HEK293 (cell line): ENCODE results near the gene PCK1.

Experiments used
- CTCF ChIA-PET: fragments of 350-600 bp; formaldehyde crosslinking; extraction: SDS; loops from one replicate; lab custom pipeline; 2021; ENCODE audit warnings: antibody characterized with exemption; lab: Yijun Ruan, JAX
- POLR2A ChIA-PET: fragments of 300-600 bp; formaldehyde crosslinking; extraction: SDS; loops from one replicate; lab custom pipeline; 2020; ENCODE audit warnings: antibody characterized with exemption, inconsistent platforms; lab: Yijun Ruan, JAX
- H3K27ac ChIP-seq: fragments of 200-500 bp; sonication (Bioruptor generic); 2 replicates; pipeline ENCODE4 v1.5.1; 2014; ENCODE audit warnings: low read depth, low read length, control low read depth, inconsistent platforms; ENCODE audit errors: extremely low read depth
- H3K36me3 ChIP-seq, 2 experiments: fragments of 200-500 bp in 1 of 2; sonication (Bioruptor generic) in 1 of 2; 1 replicate in 1 of 2; 2 replicates in 1 of 2; pipeline ENCODE4 v1.5.1; 2014 to 2017; ENCODE audit warnings: inconsistent platforms in 2 of 2, low read length in 2 of 2; ENCODE audit not compliant: control insufficient read depth in 2 of 2, insufficient read depth in 1 of 2
- H3K4me1 ChIP-seq: fragments of 200-500 bp; sonication (Bioruptor generic); 2 replicates; pipeline ENCODE4 v1.5.1; 2014; ENCODE audit warnings: mild to moderate bottlenecking, low read length, inconsistent platforms; ENCODE audit not compliant: control insufficient read depth, insufficient read depth
- H3K4me3 ChIP-seq: 2 replicates; pipeline ENCODE4 v1.5.1; 2011; ENCODE audit warnings: low read depth, mild to moderate bottlenecking, control low read depth, low read length, moderate library complexity
- H3K9me3 ChIP-seq: fragments of 200-500 bp; sonication (Bioruptor generic); 2 replicates; pipeline ENCODE4 v1.5.1; 2014; ENCODE audit warnings: low read depth, low read length, inconsistent platforms; ENCODE audit not compliant: control insufficient read depth, insufficient read depth
- GFI1B ChIP-seq: fragments of 450-650 bp; formaldehyde crosslinking; IDR thresholded peaks from 2 replicates; pipeline ENCODE4 v1.5.1; 2016; ENCODE audit warnings: missing biosample characterization, missing genetic modification characterization
- HOXD13 ChIP-seq: sonication (generic); formaldehyde crosslinking; IDR thresholded peaks from 2 replicates; pipeline ENCODE4 v1.8.0; 2022; ENCODE audit warnings: missing genetic modification reagents, borderline replicate concordance
- PATZ1 ChIP-seq: fragments of 450-650 bp; formaldehyde crosslinking; IDR thresholded peaks from 2 replicates; pipeline ENCODE4 v1.5.1; 2016; ENCODE audit warnings: missing biosample characterization, missing genetic modification characterization
- RBAK ChIP-seq: fragments of 450-650 bp; formaldehyde crosslinking; IDR thresholded peaks from 2 replicates; pipeline ENCODE4 v1.5.1; 2016; ENCODE audit warnings: missing biosample characterization, missing genetic modification characterization
- YY2 ChIP-seq: fragments of 450-650 bp; formaldehyde crosslinking; IDR thresholded peaks from 2 replicates; pipeline ENCODE4 v1.5.1; 2016; ENCODE audit warnings: missing biosample characterization, missing genetic modification characterization
- ZBTB11 ChIP-seq: fragments of 450-650 bp; formaldehyde crosslinking; conservative IDR thresholded peaks from 2 replicates; pipeline ENCODE4 v1.5.1; 2016; ENCODE audit warnings: low read depth, missing biosample characterization, missing genetic modification characterization
- ZBTB7A ChIP-seq: fragments of 450-650 bp; formaldehyde crosslinking; IDR thresholded peaks from 2 replicates; pipeline ENCODE4 v1.5.1; 2016; ENCODE audit warnings: low read depth, missing biosample characterization, missing genetic modification characterization
- ZIC2 ChIP-seq: fragments of 450-650 bp; formaldehyde crosslinking; IDR thresholded peaks from 2 replicates; pipeline ENCODE4 v1.5.1; 2016; ENCODE audit warnings: missing biosample characterization, missing genetic modification characterization
- ZNF239 ChIP-seq: fragments of 450-650 bp; formaldehyde crosslinking; IDR thresholded peaks from 2 replicates; pipeline ENCODE4 v1.5.1; 2016; ENCODE audit warnings: missing biosample characterization, missing genetic modification characterization
- ZNF274 ChIP-seq, 2 experiments: fragments of 200-500 bp in 1 of 2; fragments of 450-650 bp in 1 of 2; sonication (Bioruptor generic) in 1 of 2; formaldehyde crosslinking in 1 of 2; IDR thresholded peaks; 2 replicates each; pipeline versions ENCODE4 v1.5.1 to v1.6.1; 2014 to 2016; ENCODE audit warnings: borderline replicate concordance in 1 of 2, inconsistent platforms in 1 of 2, low read length in 1 of 2, missing biosample characterization in 1 of 2, missing genetic modification characterization in 1 of 2
- ZNF350 ChIP-seq: fragments of 450-650 bp; formaldehyde crosslinking; IDR thresholded peaks from 2 replicates; pipeline ENCODE4 v1.5.0; 2017; ENCODE audit warnings: missing biosample characterization, mild to moderate bottlenecking, missing genetic modification characterization
- ZNF544 ChIP-seq: fragments of 450-650 bp; formaldehyde crosslinking; IDR thresholded peaks from 2 replicates; pipeline ENCODE4 v1.5.0; 2017; ENCODE audit warnings: missing biosample characterization, missing genetic modification characterization
- ZNF548 ChIP-seq: fragments of 450-650 bp; formaldehyde crosslinking; IDR thresholded peaks from 2 replicates; pipeline ENCODE4 v1.5.1; 2016; ENCODE audit warnings: missing biosample characterization, missing genetic modification characterization
- ZNF561 ChIP-seq: fragments of 450-650 bp; IDR thresholded peaks from 2 replicates; pipeline ENCODE4 v1.5.1; 2018; ENCODE audit warnings: missing biosample characterization, missing genetic modification characterization, borderline replicate concordance
- ZNF585B ChIP-seq: fragments of 450-650 bp; formaldehyde crosslinking; IDR thresholded peaks from 2 replicates; pipeline ENCODE4 v1.5.1; 2016; ENCODE audit warnings: missing biosample characterization, missing genetic modification characterization
- ZNF658 ChIP-seq: fragments of 450-650 bp; formaldehyde crosslinking; IDR thresholded peaks from 2 replicates; pipeline ENCODE4; 2016; ENCODE audit warnings: missing biosample characterization, missing genetic modification characterization
- ZNF76 ChIP-seq: fragments of 450-650 bp; formaldehyde crosslinking; IDR thresholded peaks from 2 replicates; pipeline ENCODE4; 2016; ENCODE audit warnings: low read depth, missing biosample characterization, missing genetic modification characterization, borderline replicate concordance
- TF ChIP-seq, protein P1 (sequence below): fragments of 450-650 bp; formaldehyde crosslinking; IDR thresholded peaks from 2 replicates; pipeline ENCODE4 v1.5.1; 2016; ENCODE audit warnings: missing biosample characterization, missing genetic modification characterization

The PCK1 gene

GRCh38 chr20:57537822-57538221 is 23.1 kb upstream of the PCK1 start:
- Histone ChIP-seq H3K27ac (no peak overlapping the region), H3K36me3 (no peaks in the 10 kb centered on the region)
- no peak for TF ChIP-seq YY2 (tag by site-specific recombination)
- TF ChIP-seq, all 188 proteins: peak for 0
- ChIA-PET POLR2A (no interaction called here), CTCF (interaction anchor here (0.8 to 1.5 kb wide), 7 partner anchors 8 to 59 kb away, joined by 3 to 7 read pairs (median 3); partner anchors contain the start of gene PCK1)
- Histone ChIP-seq H3K4me3 (no peak overlapping the region), H3K9me3 (no peaks in the 10 kb centered on the region), H3K4me1 (no peaks in the 10 kb centered on the region)

DNA sequence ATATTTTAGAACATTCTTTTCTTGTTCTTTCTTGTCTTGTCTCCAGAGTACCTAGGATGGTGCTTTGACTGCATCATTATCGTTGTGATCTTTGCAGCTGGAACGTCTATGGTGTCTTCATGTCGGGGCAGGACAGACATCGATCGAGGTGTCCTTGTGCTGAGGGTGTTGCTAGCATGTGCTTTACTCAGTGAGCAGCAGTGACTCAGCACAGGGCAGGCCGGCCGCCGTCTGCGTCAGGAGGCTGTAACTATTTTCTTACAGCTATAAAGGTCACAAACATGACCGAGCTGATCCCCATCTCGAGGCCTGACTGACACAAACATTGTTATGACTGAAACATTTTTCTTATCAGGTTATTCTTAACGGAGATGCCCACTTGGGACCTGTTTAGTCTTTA is 21.0 kb upstream of the PCK1 start:
- POLR2A ChIA-PET = no interaction called here

More for the DNA sequence above, 21.0 kb upstream of the PCK1 start:
- CTCF ChIA-PET = interaction anchor here (0.7 kb wide), 1 partner anchor 26 kb away, joined by 3 read pairs; no protein-coding TSS in a partner anchor
- Histone ChIP-seq H3K36me3 (no peaks in the 10 kb centered on the region), H3K27ac (no peak overlapping the region), H3K9me3 (no peaks in the 10 kb centered on the region), H3K4me1 (no peaks in the 10 kb centered on the region), H3K4me3 (no peak overlapping the region)
- TF ChIP-seq GFI1B (tag by site-specific recombination) (no peak), ZNF274 (IDR thresholded peaks at IDR 0.05; ENCODE audit: low read length) (no peak), ZNF274 (tag by site-specific recombination; IDR thresholded peaks at IDR 0.05; ENCODE audit: borderline replicate concordance) (no peak), PATZ1 (tag by site-specific recombination) (no peak), ZNF239 (no peak), HOXD13 (no peak), ZNF585B (tag by site-specific recombination) (no peak), ZBTB7A (tag by site-specific recombination) (no peak), ZNF561 (tag by site-specific recombination) (no peak), ZNF658 (tag by site-specific recombination) (no peak), ZNF350 (tag by site-specific recombination) (no peak), ZNF544 (tag by site-specific recombination) (no peak), ZNF76 (tag by site-specific recombination) (no peak), ZBTB11 (tag by site-specific recombination) (no peak), ZIC2 (tag by site-specific recombination) (no peak), ZNF548 (tag by site-specific recombination) (no peak), RBAK (no peak)
- TF ChIP-seq, protein P1, sequence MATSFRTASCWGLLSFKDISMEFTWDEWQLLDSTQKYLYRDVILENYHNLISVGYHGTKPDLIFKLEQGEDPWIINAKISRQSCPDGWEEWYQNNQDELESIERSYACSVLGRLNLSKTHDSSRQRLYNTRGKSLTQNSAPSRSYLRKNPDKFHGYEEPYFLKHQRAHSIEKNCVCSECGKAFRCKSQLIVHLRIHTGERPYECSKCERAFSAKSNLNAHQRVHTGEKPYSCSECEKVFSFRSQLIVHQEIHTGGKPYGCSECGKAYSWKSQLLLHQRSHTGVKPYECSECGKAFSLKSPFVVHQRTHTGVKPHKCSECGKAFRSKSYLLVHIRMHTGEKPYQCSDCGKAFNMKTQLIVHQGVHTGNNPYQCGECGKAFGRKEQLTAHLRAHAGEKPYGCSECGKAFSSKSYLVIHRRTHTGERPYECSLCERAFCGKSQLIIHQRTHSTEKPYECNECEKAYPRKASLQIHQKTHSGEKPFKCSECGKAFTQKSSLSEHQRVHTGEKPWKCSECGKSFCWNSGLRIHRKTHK (tag by site-specific recombination) = no peak
